CD14-positive monocyte (primary cell): Measurements from ENCODE around the gene THBS1. TPM values are rescaled to one million over a fixed set of nuclear protein-coding genes. Genes with fewer than 3 reads are reported as not detected.

Source experiments
- DNase-seq, 3 donors: peaks; one replicate each; pipeline ENCODE4 v3.0.0-alpha.2; 2011 to 2022
- H2AFZ ChIP-seq: 2 replicates; pipeline ENCODE4 v1.6.0; 2012; ENCODE audit warnings: mild to moderate bottlenecking, low read depth, low read length, inconsistent platforms; ENCODE audit not compliant: insufficient read depth, poor library complexity, severe bottlenecking
- H3K27ac ChIP-seq, 2 donors: 1 replicate in 1 of 2; 2 replicates in 1 of 2; pipeline ENCODE4 v1.5.1; 2012 to 2013; ENCODE audit warnings: low read length in 2 of 2, control low read depth in 1 of 2, inconsistent platforms in 1 of 2, low read depth in 1 of 2, mild to moderate bottlenecking in 1 of 2
- H3K27me3 ChIP-seq, 2 donors: one replicate each; pipeline versions ENCODE4 v1.6.0 to v1.6.1; 2011 to 2013; ENCODE audit warnings: low read length in 2 of 2; ENCODE audit not compliant: control insufficient read depth in 2 of 2, insufficient read depth in 2 of 2
- H3K36me3 ChIP-seq, 2 donors: replicated peaks in 1 of 2; 1 replicate in 1 of 2; 2 replicates in 1 of 2; pipeline versions ENCODE4 v1.5.1 to v1.6.1; 2012 to 2013; ENCODE audit warnings: low read length in 2 of 2, control low read depth in 1 of 2, inconsistent platforms in 1 of 2, mild to moderate bottlenecking in 1 of 2; ENCODE audit not compliant: insufficient read depth in 2 of 2, control insufficient read depth in 1 of 2
- H3K4me1 ChIP-seq, 2 donors: 1 replicate in 1 of 2; 2 replicates in 1 of 2; pipeline versions ENCODE4 v1.5.1 to v1.6.1; 2012 to 2013; ENCODE audit warnings: low read length in 2 of 2, control low read depth in 1 of 2, inconsistent platforms in 1 of 2, mild to moderate bottlenecking in 1 of 2, moderate library complexity in 1 of 2; ENCODE audit not compliant: insufficient read depth in 2 of 2, control insufficient read depth in 1 of 2
- H3K4me2 ChIP-seq: replicated peaks from 2 replicates; pipeline ENCODE3; 2012; ENCODE audit warnings: low read length, moderate library complexity, mild to moderate bottlenecking; ENCODE audit not compliant: poor library complexity, severe bottlenecking; ENCODE audit errors: extremely low read depth
- H3K4me3 ChIP-seq, 3 experiments: fragments of 200-600 bp in 1 of 3; sonication (generic) in 1 of 3; replicated peaks in 1 of 3; 1 replicate in 2 of 3; 2 replicates in 1 of 3; pipeline ENCODE4 v1.5.1; 2011 to 2013; ENCODE audit warnings: low read length in 3 of 3, mild to moderate bottlenecking in 3 of 3, control low read depth in 2 of 3, low read depth in 2 of 3, inconsistent platforms in 1 of 3, moderate library complexity in 1 of 3
- H3K79me2 ChIP-seq: 2 replicates; pipeline ENCODE4 v1.6.0; 2012; ENCODE audit warnings: mild to moderate bottlenecking, control low read depth, inconsistent platforms, low read length, moderate library complexity; ENCODE audit not compliant: insufficient read depth
- H3K9ac ChIP-seq: 2 replicates; pipeline ENCODE4 v1.6.0; 2017; ENCODE audit warnings: low read length, mild to moderate bottlenecking; ENCODE audit not compliant: insufficient read depth, poor library complexity, severe bottlenecking
- H3K9me3 ChIP-seq, 2 donors: replicated peaks in 1 of 2; 1 replicate in 1 of 2; 2 replicates in 1 of 2; pipeline versions ENCODE4 v1.5.1 to v1.6.1; 2012 to 2013; ENCODE audit warnings: low read length in 2 of 2, control low read depth in 1 of 2; ENCODE audit not compliant: control insufficient read depth in 1 of 2, insufficient read depth in 1 of 2
- H4K20me1 ChIP-seq: 2 replicates; pipeline ENCODE4 v1.6.0; 2012; ENCODE audit warnings: mild to moderate bottlenecking, low read length, control low read depth, moderate library complexity; ENCODE audit not compliant: insufficient read depth
- H3K27ac Mint-ChIP-seq, 7 donors: one replicate each; pipeline ENCODE4 v1.8.0; 2020; ENCODE audit warnings: mild to moderate bottlenecking in 7 of 7, mixed read lengths in 7 of 7, moderate library complexity in 6 of 7, inconsistent platforms in 2 of 7
- H3K27me3 Mint-ChIP-seq, 3 donors: one replicate each; pipeline ENCODE4 v1.8.0; 2021 to 2022; ENCODE audit warnings: low read depth in 3 of 3, mild to moderate bottlenecking in 3 of 3, mixed read lengths in 3 of 3, moderate library complexity in 3 of 3, inconsistent platforms in 1 of 3
- H3K36me3 Mint-ChIP-seq, 2 donors: one replicate each; pipeline ENCODE4 v1.8.0; 2020; ENCODE audit warnings: mixed read lengths in 2 of 2, inconsistent platforms in 1 of 2, mild to moderate bottlenecking in 1 of 2
- H3K4me1 Mint-ChIP-seq: one replicate; pipeline ENCODE4 v1.8.0; 2020; ENCODE audit warnings: mild to moderate bottlenecking, mixed read lengths
- H3K4me3 Mint-ChIP-seq, 2 donors: one replicate each; pipeline ENCODE4 v1.8.0; 2020; ENCODE audit warnings: mild to moderate bottlenecking in 2 of 2, mixed read lengths in 2 of 2, moderate library complexity in 1 of 2
- H3K9me3 Mint-ChIP-seq, 7 donors: one replicate each; pipeline ENCODE4 v1.8.0; 2020 to 2022; ENCODE audit warnings: mixed read lengths in 7 of 7, mild to moderate bottlenecking in 6 of 7, moderate library complexity in 6 of 7, inconsistent platforms in 2 of 7
- CTCF ChIP-seq: fragments of 200-600 bp; IDR thresholded peaks from one replicate; pipeline ENCODE4 v1.8.0; 2022; ENCODE audit warnings: antibody characterized with exemption, mild to moderate bottlenecking
- WGBS: methylation state at CpG from one replicate; pipeline ENCODE4 v1.1.5; 2013; ENCODE audit warnings: missing lambda C conversion rate; ENCODE audit not compliant: insufficient coverage; 5-methylcytosine and 5-hydroxymethylcytosine counted together
- intact Hi-C, 2 donors: fragments of 100-400 bp; cut with micrococcal nuclease; formaldehyde crosslinking; loops; one replicate each; pipeline versions ENCODE4 v1.15.0 to v1.15.1; 2023
- polyA plus RNA-seq, 3 donors: library from polyadenylated mRNA; depleted of rRNA in 1 of 3; unstranded in 2 of 3; stranded (reverse) in 1 of 3; fragments of 300-500 nt in 2 of 3; fragments of >200 nt in 1 of 3; fragmentation: Illumina TruSeq in 2 of 3; gene quantifications; 1 replicate in 2 of 3; 2 replicates in 1 of 3; pipeline ENCODE4 v1.2.3, GENCODE V29; 2012 to 2021

THBS1 gene
- polyA plus RNA-seq, 3 donors, result 0.52 to 151 (median 55.4) TPM

- Histone ChIP-seq H3K27ac (no peak overlapping the region), H2AFZ (no peak overlapping the region), H3K4me3 (no peak overlapping the region), H3K4me1 (no peaks in the 10 kb centered on the region), H3K9ac (no peak overlapping the region), H3K79me2 (no peaks in the 10 kb centered on the region), H3K9me3 (peaks cover 7 to 12% of the 10 kb centered on the region in 2 donors), H3K36me3 (no peaks in the 10 kb centered on the region), H3K27me3 (no peaks in the 10 kb centered on the region), H4K20me1 (no peaks in the 10 kb centered on the region), H3K4me2 (no peak overlapping the region)
- no peak for TF ChIP-seq CTCF
- WGBS, result 83% methylated on average over 2 of the region's 4 CpGs
- peak overlapping the region in 1 of 7 donors; percentile 68 for H3K27ac Mint-ChIP-seq
- H3K36me3 Mint-ChIP-seq, result no peaks in the 10 kb centered on the region
- intact Hi-C loops, result no loop called here
- H3K4me1 Mint-ChIP-seq, result peaks cover 5% of the 10 kb centered on the region
- DNase-seq, result no peak
- H3K27me3 Mint-ChIP-seq, result peaks cover 0 to 5% (median 2%) of the 10 kb centered on the region in 3 donors
- no peak overlapping the region for H3K4me3 Mint-ChIP-seq
- H3K9me3 Mint-ChIP-seq, result peaks cover 10 to 27% (median 23%) of the 10 kb centered on the region in 7 donors
These were observed 38.4 kb upstream of the THBS1 start for GRCh38 chr15:39542385-39543065.

GRCh38 chr15:39543651-39544050 lies 37.2 kb upstream of the THBS1 start:
- H3K9me3 ChIP-seq, result peaks cover 7 to 12% of the 10 kb centered on the region in 2 donors
- H3K4me2 ChIP-seq, result no peak overlapping the region
- no peak overlapping the region for H3K27ac ChIP-seq
- intact Hi-C loops, result no loop called here
- H4K20me1 ChIP-seq, result no peaks in the 10 kb centered on the region
- peaks cover 0 to 5% (median 0%) of the 10 kb centered on the region in 3 donors for H3K27me3 Mint-ChIP-seq
- no peak overlapping the region for H3K4me3 ChIP-seq
- peaks cover 5% of the 10 kb centered on the region for H3K4me1 Mint-ChIP-seq
- H3K36me3 Mint-ChIP-seq, result no peaks in the 10 kb centered on the region
- H3K4me1 ChIP-seq, result no peaks in the 10 kb centered on the region
- TF ChIP-seq CTCF, result no peak
- no peaks in the 10 kb centered on the region for H3K79me2 ChIP-seq
- no peak for DNase-seq
- H3K4me3 Mint-ChIP-seq, result no peak overlapping the region
- no peak overlapping the region for H3K27ac Mint-ChIP-seq
- 67% methylated on average over 1 of the region's 1 CpG for WGBS
- H3K9me3 Mint-ChIP-seq, result peaks cover 10 to 27% (median 23%) of the 10 kb centered on the region in 7 donors
- no peak overlapping the region for H2AFZ ChIP-seq
- no peak overlapping the region for H3K9ac ChIP-seq
- H3K36me3 ChIP-seq, result no peaks in the 10 kb centered on the region
- no peaks in the 10 kb centered on the region for H3K27me3 ChIP-seq
